Measurements from ENCODE around the gene MYO5A.

Gene MYO5A

GRCh38 chr15:52385670-52386069, 143.0 kb downstream of the MYO5A start:
- no peak overlapping the region for H3K27ac ChIP-seq (ENCODE audit: low read depth, low read length)
- no peaks in the 10 kb centered on the region for H3K27me3 ChIP-seq (ENCODE audit: low read length)
- no peak overlapping the region for H3K9ac ChIP-seq (ENCODE audit: low read length)
- H4K20me1 ChIP-seq (ENCODE audit: low read depth, low read length), result no peaks in the 10 kb centered on the region
- H3K4me2 ChIP-seq (ENCODE audit: low read depth, low read length, poor library complexity, severe bottlenecking), result no peak overlapping the region
- H3K4me3 ChIP-seq (ENCODE audit: insufficient read depth, low read length, poor library complexity, severe bottlenecking), result no peak overlapping the region
- no peaks in the 10 kb centered on the region for H3F3A ChIP-seq (ENCODE audit: insufficient read depth)
- TF ChIP-seq EZH2phosphoT487 (conservative IDR thresholded peaks at IDR 0.05; ENCODE audit: low read length) (no peak), CTCF (IDR thresholded peaks at IDR 0.05; ENCODE audit: insufficient read depth, low read length, poor library complexity, severe bottlenecking) (no peak)
- no peak overlapping the region for H2AFZ ChIP-seq (ENCODE audit: low read depth, low read length, severe bottlenecking)
- no peaks in the 10 kb centered on the region for H3K36me3 ChIP-seq (ENCODE audit: low read length)
- H3K79me2 ChIP-seq (ENCODE audit: insufficient read depth, low read length), result no peaks in the 10 kb centered on the region
- H3K9me2 ChIP-seq (replicated peaks; ENCODE audit: insufficient read depth, low read length), result no peaks in the 10 kb centered on the region
- no peaks in the 10 kb centered on the region for H3K9me3 ChIP-seq (ENCODE audit: insufficient read depth, low read length)

- no peaks in the 10 kb centered on the region for H3K9me3 ChIP-seq (ENCODE audit: insufficient read depth, low read length)
- TF ChIP-seq CTCF (IDR thresholded peaks at IDR 0.05; ENCODE audit: insufficient read depth, low read length, poor library complexity, severe bottlenecking), result no peak
- no peak for TF ChIP-seq EZH2phosphoT487 (conservative IDR thresholded peaks at IDR 0.05; ENCODE audit: low read length)
- H3F3A ChIP-seq (ENCODE audit: insufficient read depth), result no peaks in the 10 kb centered on the region
- H3K9ac ChIP-seq (ENCODE audit: low read length), result no peak overlapping the region
- no peaks in the 10 kb centered on the region for H3K27me3 ChIP-seq (ENCODE audit: low read length)
- H3K4me3 ChIP-seq (ENCODE audit: insufficient read depth, low read length, poor library complexity, severe bottlenecking), result no peak overlapping the region
- H3K79me2 ChIP-seq (ENCODE audit: insufficient read depth, low read length), result no peaks in the 10 kb centered on the region
- no peaks in the 10 kb centered on the region for H4K20me1 ChIP-seq (ENCODE audit: low read depth, low read length)
- H3K4me2 ChIP-seq (ENCODE audit: low read depth, low read length, poor library complexity, severe bottlenecking), result no peak overlapping the region
- H3K36me3 ChIP-seq (ENCODE audit: low read length), result no peaks in the 10 kb centered on the region
- no peaks in the 10 kb centered on the region for H3K9me2 ChIP-seq (replicated peaks; ENCODE audit: insufficient read depth, low read length)
- no peak overlapping the region for H3K27ac ChIP-seq (ENCODE audit: low read depth, low read length)
- H2AFZ ChIP-seq (ENCODE audit: low read depth, low read length, severe bottlenecking), result no peak overlapping the region
These were observed 145.5 kb downstream of the MYO5A start for GRCh38 chr15:52383100-52383588.

- Histone ChIP-seq H3K4me3 (ENCODE audit: insufficient read depth, low read length, poor library complexity, severe bottlenecking) (no peak overlapping the region), H3K27me3 (ENCODE audit: low read length) (no peaks in the 10 kb centered on the region), H3K27ac (ENCODE audit: low read depth, low read length) (no peak overlapping the region), H3K79me2 (ENCODE audit: insufficient read depth, low read length) (no peaks in the 10 kb centered on the region), H3K9me3 (ENCODE audit: insufficient read depth, low read length) (no peaks in the 10 kb centered on the region), H3K9me2 (replicated peaks; ENCODE audit: insufficient read depth, low read length) (no peaks in the 10 kb centered on the region), H4K20me1 (ENCODE audit: low read depth, low read length) (no peaks in the 10 kb centered on the region), H3F3A (ENCODE audit: insufficient read depth) (no peaks in the 10 kb centered on the region), H3K4me2 (ENCODE audit: low read depth, low read length, poor library complexity, severe bottlenecking) (no peak overlapping the region), H3K9ac (ENCODE audit: low read length) (no peak overlapping the region), H2AFZ (ENCODE audit: low read depth, low read length, severe bottlenecking) (no peak overlapping the region), H3K36me3 (ENCODE audit: low read length) (no peaks in the 10 kb centered on the region)
- no peak for TF ChIP-seq CTCF (IDR thresholded peaks at IDR 0.05; ENCODE audit: insufficient read depth, low read length, poor library complexity, severe bottlenecking)
- no peak for TF ChIP-seq EZH2phosphoT487 (conservative IDR thresholded peaks at IDR 0.05; ENCODE audit: low read length)
These were observed 146.0 kb downstream of the MYO5A start for GRCh38 chr15:52382647-52383046.

All from SU-DHL-6 (cell line).